ENCODE data around the gene TNFSF13B.
"Not testable (repeated sequence)": the region's sequence is repeated elsewhere in the genome, so short reads cannot be mapped to it uniquely, and the experiment has no call there.

TNFSF13B gene

GRCh38 chr13:108283110-108283509, 13.6 kb downstream of the TNFSF13B start:
- DNase-seq, result no peak

- DNase-seq, result no peak
Observed at GRCh38 chr13:108288741-108289140, 19.2 kb downstream of the TNFSF13B start.

GRCh38 chr13:108289819-108290218, 20.3 kb downstream of the TNFSF13B start:
- no peak for DNase-seq

- DNase-seq, result no peak
Observed at GRCh38 chr13:108297114-108297513, 27.6 kb downstream of the TNFSF13B start.

GRCh38 chr13:108302279-108302678, 32.8 kb downstream of the TNFSF13B start:
- no peak for DNase-seq

- no peak for DNase-seq
Observed at GRCh38 chr13:108304170-108305016, 34.9 kb downstream of the TNFSF13B start.

- no peak for DNase-seq
Observed at GRCh38 chr13:108305655-108306054, 36.1 kb downstream of the TNFSF13B start.

GRCh38 chr13:108306860-108307259, 37.3 kb downstream of the TNFSF13B start:
- no peak for DNase-seq

- DNase-seq, result not testable (repeated sequence)
Observed at GRCh38 chr13:108311596-108311995, 42.1 kb downstream of the TNFSF13B start.

- no peak for DNase-seq
Observed at GRCh38 chr13:108313382-108313781, 43.9 kb downstream of the TNFSF13B start.

GRCh38 chr13:108315273-108315672, 45.8 kb downstream of the TNFSF13B start:
- DNase-seq, result no peak

GRCh38 chr13:108315991-108316390, 46.5 kb downstream of the TNFSF13B start:
- no peak for DNase-seq

GRCh38 chr13:108316413-108316812, 46.9 kb downstream of the TNFSF13B start:
- DNase-seq, result no peak

- no peak for DNase-seq
Observed at GRCh38 chr13:108322206-108322824, 52.8 kb downstream of the TNFSF13B start.

GRCh38 chr13:108323031-108323430, 53.5 kb downstream of the TNFSF13B start:
- DNase-seq, result no peak

GRCh38 chr13:108325863-108326262, 56.3 kb downstream of the TNFSF13B start:
- DNase-seq, result no peak

- no peak for DNase-seq
Observed at GRCh38 chr13:108326309-108326708, 56.8 kb downstream of the TNFSF13B start.

- no peak for DNase-seq
Observed at GRCh38 chr13:108328848-108329247, 59.3 kb downstream of the TNFSF13B start.

GRCh38 chr13:108332791-108333190, 63.3 kb downstream of the TNFSF13B start:
- DNase-seq, result no peak

GRCh38 chr13:108342369-108343289, 73.1 kb downstream of the TNFSF13B start:
- DNase-seq, result no peak

- DNase-seq, result no peak
Observed at GRCh38 chr13:108345016-108345415, 75.5 kb downstream of the TNFSF13B start.

- no peak for DNase-seq
Observed at GRCh38 chr13:108346376-108346775, 76.9 kb downstream of the TNFSF13B start.

- no peak for DNase-seq
Observed at GRCh38 chr13:108349269-108349668, 79.8 kb downstream of the TNFSF13B start.

Data from 8988T (cell line).